IPS-20b (cell line): Measurements from ENCODE around the gene PLPPR3.

Experiments
- H3K27ac ChIP-seq: one replicate; pipeline ENCODE4 v1.5.1; 2013; ENCODE audit warnings: low read length
- H3K27me3 ChIP-seq: 2 replicates; pipeline ENCODE4 v1.6.1; 2013; ENCODE audit warnings: mild to moderate bottlenecking, low read length, inconsistent platforms; ENCODE audit not compliant: insufficient read depth
- H3K36me3 ChIP-seq: 2 replicates; pipeline ENCODE4 v1.6.1; 2013; ENCODE audit warnings: low read depth, mild to moderate bottlenecking, inconsistent platforms, low read length, moderate library complexity; ENCODE audit not compliant: insufficient read depth
- H3K4me1 ChIP-seq: 2 replicates; pipeline ENCODE4 v1.6.1; 2013; ENCODE audit warnings: mild to moderate bottlenecking, control low read depth, inconsistent platforms, low read length, moderate library complexity; ENCODE audit not compliant: insufficient read depth
- H3K4me3 ChIP-seq: 2 replicates; pipeline ENCODE4 v1.5.1; 2013; ENCODE audit warnings: mild to moderate bottlenecking, low read length, inconsistent platforms
- H3K9ac ChIP-seq: 2 replicates; pipeline ENCODE4 v1.6.1; 2013; ENCODE audit warnings: low read depth, mild to moderate bottlenecking, inconsistent platforms, low read length, moderate library complexity
- H3K9me3 ChIP-seq: 2 replicates; pipeline ENCODE4 v1.6.1; 2013; ENCODE audit warnings: mild to moderate bottlenecking, low read depth, low read length, inconsistent platforms; ENCODE audit not compliant: insufficient read depth

The PLPPR3 gene

GRCh38 chr19:782878-783668 lies 38.7 kb downstream of the PLPPR3 start:
- H3K27ac ChIP-seq = no peak overlapping the region
- peak overlapping the region; percentile 65 for H3K4me3 ChIP-seq
- peak overlapping the region; percentile 57; the same call in 1 of the 2 replicates for H3K9ac ChIP-seq
- no peaks in the 10 kb centered on the region for H3K27me3 ChIP-seq
- H3K36me3 ChIP-seq = no peaks in the 10 kb centered on the region
- peaks cover 12% of the 10 kb centered on the region; the same call in 1 of the 2 replicates for H3K4me1 ChIP-seq
- no peaks in the 10 kb centered on the region for H3K9me3 ChIP-seq

- Histone ChIP-seq H3K27me3 (no peaks in the 10 kb centered on the region), H3K4me3 (peak overlapping the region; percentile 65), H3K27ac (peak overlapping the region; percentile 25)
Observed at GRCh38 chr19:782185-782877, 39.4 kb downstream of the PLPPR3 start.

GRCh38 chr19:781800-782184 lies 40.0 kb downstream of the PLPPR3 start:
- Histone ChIP-seq H3K4me1 (peaks cover 12% of the 10 kb centered on the region; the same call in 1 of the 2 replicates), H3K4me3 (peak overlapping the region; percentile 65), H3K9ac (peak overlapping the region; percentile 57; the same call in 1 of the 2 replicates), H3K27ac (peak overlapping the region; percentile 25), H3K9me3 (no peaks in the 10 kb centered on the region), H3K36me3 (no peaks in the 10 kb centered on the region), H3K27me3 (no peaks in the 10 kb centered on the region)

More at GRCh38 chr19:782185-782877, 39.4 kb downstream of the PLPPR3 start:
- H3K9ac ChIP-seq = peak overlapping the region; percentile 57; the same call in 1 of the 2 replicates
- no peaks in the 10 kb centered on the region for H3K36me3 ChIP-seq
- H3K9me3 ChIP-seq = no peaks in the 10 kb centered on the region
- H3K4me1 ChIP-seq = peaks cover 12% of the 10 kb centered on the region; the same call in 1 of the 2 replicates

GRCh38 chr19:780935-781334 lies 40.8 kb downstream of the PLPPR3 start:
- Histone ChIP-seq H3K4me3 (no peak overlapping the region), H3K4me1 (peaks cover 12% of the 10 kb centered on the region; the same call in 1 of the 2 replicates), H3K9ac (no peak overlapping the region), H3K27me3 (no peaks in the 10 kb centered on the region), H3K9me3 (no peaks in the 10 kb centered on the region), H3K27ac (no peak overlapping the region), H3K36me3 (no peaks in the 10 kb centered on the region)

GRCh38 chr19:778910-779653 lies 42.7 kb downstream of the PLPPR3 start:
- peaks cover 12% of the 10 kb centered on the region; the same call in 1 of the 2 replicates for H3K4me1 ChIP-seq
- no peak overlapping the region for H3K4me3 ChIP-seq
- H3K9ac ChIP-seq = no peak overlapping the region
- no peak overlapping the region for H3K27ac ChIP-seq
- no peaks in the 10 kb centered on the region for H3K9me3 ChIP-seq
- no peaks in the 10 kb centered on the region for H3K36me3 ChIP-seq
- H3K27me3 ChIP-seq = no peaks in the 10 kb centered on the region

- H3K9ac ChIP-seq = no peak overlapping the region
- no peak overlapping the region for H3K4me3 ChIP-seq
- no peaks in the 10 kb centered on the region for H3K9me3 ChIP-seq
- no peak overlapping the region for H3K27ac ChIP-seq
- no peaks in the 10 kb centered on the region for H3K4me1 ChIP-seq
- H3K27me3 ChIP-seq = no peaks in the 10 kb centered on the region
- no peaks in the 10 kb centered on the region for H3K36me3 ChIP-seq
Observed at GRCh38 chr19:776549-776948, 45.2 kb downstream of the PLPPR3 start.

- Histone ChIP-seq H3K27ac (no peak overlapping the region), H3K9ac (no peak overlapping the region), H3K4me3 (no peak overlapping the region), H3K9me3 (no peaks in the 10 kb centered on the region), H3K4me1 (no peaks in the 10 kb centered on the region), H3K27me3 (no peaks in the 10 kb centered on the region), H3K36me3 (no peaks in the 10 kb centered on the region)
Observed at GRCh38 chr19:772730-773436, 48.9 kb downstream of the PLPPR3 start.

GRCh38 chr19:772063-772462 lies 49.7 kb downstream of the PLPPR3 start:
- Histone ChIP-seq H3K36me3 (no peaks in the 10 kb centered on the region), H3K9ac (no peak overlapping the region), H3K27me3 (no peaks in the 10 kb centered on the region), H3K27ac (no peak overlapping the region), H3K4me3 (no peak overlapping the region), H3K4me1 (no peaks in the 10 kb centered on the region), H3K9me3 (no peaks in the 10 kb centered on the region)

GRCh38 chr19:771332-771785 lies 50.4 kb downstream of the PLPPR3 start:
- Histone ChIP-seq H3K4me1 (no peaks in the 10 kb centered on the region), H3K27ac (no peak overlapping the region), H3K36me3 (no peaks in the 10 kb centered on the region), H3K27me3 (no peaks in the 10 kb centered on the region), H3K9me3 (no peaks in the 10 kb centered on the region), H3K4me3 (no peak overlapping the region), H3K9ac (no peak overlapping the region)

GRCh38 chr19:769616-770015 lies 52.1 kb downstream of the PLPPR3 start:
- H3K27me3 ChIP-seq = no peaks in the 10 kb centered on the region
- H3K4me3 ChIP-seq = no peak overlapping the region
- no peaks in the 10 kb centered on the region for H3K4me1 ChIP-seq
- no peaks in the 10 kb centered on the region for H3K9me3 ChIP-seq
- no peak overlapping the region for H3K27ac ChIP-seq
- H3K9ac ChIP-seq = no peak overlapping the region
- no peaks in the 10 kb centered on the region for H3K36me3 ChIP-seq

GRCh38 chr19:768424-768823 lies 53.3 kb downstream of the PLPPR3 start:
- Histone ChIP-seq H3K4me3 (no peak overlapping the region), H3K4me1 (no peaks in the 10 kb centered on the region), H3K27me3 (no peaks in the 10 kb centered on the region), H3K36me3 (no peaks in the 10 kb centered on the region), H3K27ac (no peak overlapping the region), H3K9me3 (no peaks in the 10 kb centered on the region), H3K9ac (no peak overlapping the region)
